HepG2 (cell line): ENCODE measurements around the gene SYNM. TPM values are rescaled to one million over a fixed set of nuclear protein-coding genes. Genes with fewer than 3 reads are reported as not detected.

Experiments
- FOXP4 ChIP-seq: sonication (generic); formaldehyde crosslinking; IDR thresholded peaks from 2 replicates; pipeline ENCODE4 v1.4.0; 2020; ENCODE audit warnings: missing genetic modification reagents
- HMGA1 ChIP-seq: sonication (generic); formaldehyde crosslinking; conservative IDR thresholded peaks from 2 replicates; pipeline ENCODE4 v1.4.0; 2020; ENCODE audit warnings: missing genetic modification reagents
- HMGXB4 ChIP-seq, 2 experiments: sonication (generic) in 1 of 2; formaldehyde crosslinking in 1 of 2; IDR thresholded peaks; 2 replicates each; pipeline versions ENCODE4 v1.4.0 to v1.6.1; 2018 to 2020; ENCODE audit warnings: missing genetic modification reagents in 2 of 2, borderline replicate concordance in 1 of 2, low read depth in 1 of 2, mild to moderate bottlenecking in 1 of 2, missing biosample characterization in 1 of 2
- HNF1A ChIP-seq, 2 experiments: sonication (generic) in 1 of 2; formaldehyde crosslinking in 1 of 2; IDR thresholded peaks; 2 replicates each; pipeline versions ENCODE4 v1.4.0 to v1.6.1; 2016 to 2020; ENCODE audit warnings: borderline replicate concordance in 1 of 2, low read depth in 1 of 2, mild to moderate bottlenecking in 1 of 2, missing genetic modification reagents in 1 of 2
- HNRNPL ChIP-seq: fragments of 200-400 bp; formaldehyde crosslinking; IDR thresholded peaks from 2 replicates; pipeline ENCODE4 v1.6.1; 2017; ENCODE audit warnings: mild to moderate bottlenecking, low read depth, low read length
- MEIS2 ChIP-seq: sonication (generic); formaldehyde crosslinking; IDR thresholded peaks from 2 replicates; pipeline ENCODE4 v1.9.0; 2021; ENCODE audit warnings: mild to moderate bottlenecking, missing genetic modification reagents
- MIER3 ChIP-seq: IDR thresholded peaks from 2 replicates; pipeline ENCODE4 v1.6.1; 2016; ENCODE audit warnings: missing compliant biosample characterization, borderline replicate concordance
- RXRA ChIP-seq: sonication (generic); formaldehyde crosslinking; IDR thresholded peaks from 2 replicates; pipeline ENCODE4 v1.5.1; 2020; ENCODE audit warnings: missing genetic modification reagents
- TOPORS ChIP-seq: sonication (generic); formaldehyde crosslinking; IDR thresholded peaks from 2 replicates; pipeline ENCODE4 v1.8.0; 2023; ENCODE audit warnings: mild to moderate bottlenecking, missing genetic modification reagents
- ZFP82 ChIP-seq: sonication (generic); formaldehyde crosslinking; IDR thresholded peaks from 2 replicates; pipeline ENCODE4 v1.5.1; 2020; ENCODE audit warnings: mild to moderate bottlenecking, missing genetic modification reagents, borderline replicate concordance
- ZNF281 ChIP-seq: sonication (generic); formaldehyde crosslinking; IDR thresholded peaks from 2 replicates; pipeline ENCODE4 v1.4.0; 2020; ENCODE audit warnings: missing genetic modification reagents, borderline replicate concordance
- ZNF335 ChIP-seq: sonication (generic); formaldehyde crosslinking; IDR thresholded peaks from 2 replicates; pipeline ENCODE4 v1.4.0; 2020; ENCODE audit warnings: missing genetic modification reagents
- ZNF549 ChIP-seq: sonication (generic); formaldehyde crosslinking; IDR thresholded peaks from 2 replicates; pipeline ENCODE4 v1.5.0; 2020; ENCODE audit warnings: missing genetic modification reagents
- ZNF576 ChIP-seq: sonication (generic); formaldehyde crosslinking; IDR thresholded peaks from 2 replicates; pipeline ENCODE4 v1.4.0; 2020; ENCODE audit warnings: mild to moderate bottlenecking, missing genetic modification reagents
- ZNF782 ChIP-seq: sonication (generic); formaldehyde crosslinking; IDR thresholded peaks from 2 replicates; pipeline ENCODE4 v1.4.0; 2020; ENCODE audit warnings: missing genetic modification reagents, mild to moderate bottlenecking, borderline replicate concordance
- polyA plus RNA-seq, 8 experiments: library from polyadenylated mRNA; depleted of rRNA in 3 of 8; stranded (reverse) in 7 of 8; unstranded in 1 of 8; fragments of >200 nt; fragmentation: Illumina TruSeq in 4 of 8; extraction: Trizol in 4 of 8; gene quantifications; 2 replicates each; pipeline versions ENCODE4 v1.2.1 to v1.2.3, GENCODE V29; 2011 to 2016; ENCODE audit warnings: low read depth in 4 of 8, missing spikeins in 1 of 8, mixed read lengths in 1 of 8; ENCODE audit not compliant: insufficient read depth in 1 of 8
- total RNA-seq, 5 experiments: library from RNA; depleted of rRNA; stranded (reverse); fragments of >200 nt; fragmentation: Illumina TruSeq; extraction: Trizol; gene quantifications; 2 replicates each; pipeline ENCODE4 v1.2.3, GENCODE V29; 2016; ENCODE audit warnings: low read depth in 1 of 5

The SYNM gene
- total and polyA plus RNA-seq, 2 of the 13 experiments (the other 11 are each of a cell fraction or from before 2014, with no cell fraction given): 1.1 to 3.7 TPM

- TF ChIP-seq ZNF281 (no peak; the same call in 1 of the 2 replicates), HNF1A (IDR thresholded peaks at IDR 0.05; ENCODE audit: low read depth) (no peak), HNF1A (CRISPR knock-in tag; IDR thresholded peaks at IDR 0.05; ENCODE audit: borderline replicate concordance) (peak; percentile 57; the same call in 1 of the 2 replicates), ZNF576 (CRISPR knock-in tag) (no peak), FOXP4 (CRISPR knock-in tag) (no peak), HMGXB4 (CRISPR knock-in tag; IDR thresholded peaks at IDR 0.05; ENCODE audit: borderline replicate concordance in 1 of 2, low read depth in 1 of 2) (peak; percentile 67 to 89; a peak in 3 of 4 replicates), RXRA (CRISPR knock-in tag) (no peak), HMGA1 (CRISPR knock-in tag) (no peak), ZNF549 (CRISPR knock-in tag) (peak; percentile 65; the same call in 1 of the 2 replicates), MIER3 (CRISPR knock-in tag) (no peak), HNRNPL (no peak), ZFP82 (peak; percentile 76; the same call in 1 of the 2 replicates), ZNF335 (CRISPR knock-in tag) (no peak), ZNF782 (CRISPR knock-in tag) (no peak), MEIS2 (peak; percentile 90), TOPORS (CRISPR knock-in tag) (peak; percentile 90)
Observed at GRCh38 chr15:99104788-99105513, at the start of gene SYNM (continued).
